OCI-LY1 (cell line): Measurements from ENCODE around the gene GIMAP6.

Source experiments
- CTCF ChIP-seq: fragments of 200-600 bp; sonication (generic), shearing (Covaris generic); IDR thresholded peaks from 2 replicates; pipeline ENCODE4 v1.5.1; 2017; ENCODE audit warnings: mild to moderate bottlenecking, antibody characterized with exemption, low read length, moderate library complexity, mixed read lengths
- EZH2 ChIP-seq: fragments of 200-600 bp; sonication (generic), shearing (Covaris generic); IDR thresholded peaks from 2 replicates; pipeline ENCODE4 v1.8.0; 2017; ENCODE audit warnings: borderline replicate concordance, mixed run types, mild to moderate bottlenecking, antibody characterized with exemption, low read length, moderate library complexity, mixed read lengths

- TF ChIP-seq CTCF (no peak), EZH2 (no peak)
Observed at GRCh38 chr7:150657526-150657925, 25.3 kb upstream of the GIMAP6 start.
